Gastroesophageal sphincter (tissue), 4 donors: ENCODE results near the gene DISC1. TPM values are rescaled to one million over a fixed set of nuclear protein-coding genes. Genes with fewer than 3 reads are reported as not detected.

Experiments used
- ATAC-seq: fragments of 150-250 bp; one replicate; pipeline ENCODE4 v1.9.1; 2016; ENCODE audit warnings: mild to moderate bottlenecking, moderate library complexity
- H3K27ac ChIP-seq, 4 donors: fragments of 200-600 bp; sonication (generic) in 3 of 4; 1 replicate in 3 of 4; 2 replicates in 1 of 4; pipeline ENCODE4 v1.5.1; 2016 to 2019
- H3K27me3 ChIP-seq: fragments of 200-600 bp; sonication (generic); one replicate; pipeline ENCODE4 v1.5.1; 2019
- H3K36me3 ChIP-seq, 2 donors: fragments of 200-600 bp; sonication (generic); one replicate each; pipeline ENCODE4 v1.5.1; 2019; ENCODE audit warnings: control low read depth in 1 of 2
- H3K4me1 ChIP-seq, 3 donors: fragments of 200-600 bp; sonication (generic); 1 replicate in 2 of 3; 2 replicates in 1 of 3; pipeline ENCODE4 v1.5.1; 2016 to 2019; ENCODE audit warnings: control low read depth in 2 of 3
- H3K4me3 ChIP-seq, 2 donors: fragments of 200-600 bp; sonication (generic); one replicate each; pipeline ENCODE4 v1.5.1; 2019; ENCODE audit warnings: mild to moderate bottlenecking in 1 of 2, moderate library complexity in 1 of 2
- H3K9me3 ChIP-seq, 3 donors: fragments of 200-600 bp; sonication (generic); one replicate each; pipeline ENCODE4 v1.5.1; 2017 to 2019; ENCODE audit warnings: control low read depth in 2 of 3
- CTCF ChIP-seq, 4 experiments: fragments of 200-600 bp in 2 of 4; fragments of 450-650 bp in 2 of 4; sonication (generic) in 1 of 4; IDR thresholded peaks; one replicate each; pipeline ENCODE4 v1.5.1; 2017 to 2019; ENCODE audit warnings: antibody characterized with exemption in 4 of 4, mild to moderate bottlenecking in 2 of 4, moderate library complexity in 2 of 4
- EP300 ChIP-seq: sonication (generic); formaldehyde crosslinking; IDR thresholded peaks from one replicate; pipeline ENCODE4 v1.6.1; 2017; ENCODE audit warnings: antibody characterized with exemption, mild to moderate bottlenecking
- POLR2A ChIP-seq, 2 donors: fragments of 450-650 bp; IDR thresholded peaks; one replicate each; pipeline ENCODE4 v1.6.1; 2017; ENCODE audit warnings: antibody characterized with exemption in 2 of 2, mild to moderate bottlenecking in 2 of 2, moderate library complexity in 1 of 2
- POLR2AphosphoS5 ChIP-seq: sonication (generic); formaldehyde crosslinking; IDR thresholded peaks from one replicate; pipeline ENCODE4 v1.6.1; 2017; ENCODE audit warnings: antibody characterized with exemption
- WGBS, 2 donors: methylation state at CpG; one replicate each; pipeline ENCODE4 v1.1.5; 2018; ENCODE audit warnings: low coverage in 1 of 2; 5-methylcytosine and 5-hydroxymethylcytosine counted together
- total RNA-seq, 4 donors: library from RNA; depleted of rRNA; stranded (reverse); fragments of >200 nt; gene quantifications; one replicate each; pipeline ENCODE4 v1.1.0, GENCODE V29; 2016

Gene DISC1
- total RNA-seq, 4 donors from 2014 or later = 4.4 to 9.8 (median 6.8) TPM

DNA sequence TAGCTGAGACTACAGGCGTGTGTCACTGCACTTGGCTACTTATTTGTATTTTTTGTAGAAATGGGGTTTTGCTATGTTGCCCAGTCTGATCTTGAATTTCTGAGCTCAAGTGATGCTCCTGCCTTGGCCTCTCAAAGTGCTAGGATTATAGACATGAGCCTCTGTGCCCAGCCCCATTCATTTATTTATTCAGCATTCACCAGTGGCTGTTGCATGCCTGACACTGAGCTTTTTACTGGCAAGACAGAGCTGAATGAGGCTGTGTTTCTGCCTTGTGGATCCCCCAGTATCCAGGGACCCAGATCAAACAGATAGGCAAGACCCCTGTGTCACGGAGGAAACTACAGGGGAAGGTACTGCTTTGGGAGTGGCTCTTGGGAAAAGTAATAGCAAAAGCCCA lies 109.4 kb downstream of the DISC1 start:
- no peaks in the 10 kb centered on the region for H3K4me1 ChIP-seq
- H3K27me3 ChIP-seq = no peaks in the 10 kb centered on the region
- H3K36me3 ChIP-seq = no peaks in the 10 kb centered on the region

GRCh38 chr1:231736464-231736863 lies 109.9 kb downstream of the DISC1 start:
- Histone ChIP-seq H3K9me3 (no peaks in the 10 kb centered on the region), H3K27me3 (no peaks in the 10 kb centered on the region), H3K27ac (no peak overlapping the region), H3K4me3 (no peak overlapping the region), H3K36me3 (no peaks in the 10 kb centered on the region), H3K4me1 (no peaks in the 10 kb centered on the region)
- TF ChIP-seq POLR2AphosphoS5 (no peak), POLR2A (IDR thresholded peaks at IDR 0.05) (no peak), CTCF (IDR thresholded peaks at IDR 0.05) (no peak), EP300 (no peak)
- ATAC-seq = no peak

More for the DNA sequence above, 109.4 kb downstream of the DISC1 start:
- no peaks in the 10 kb centered on the region for H3K9me3 ChIP-seq
- 86 to 100% methylated on average over 1 to 2 of the region's 2 CpGs for WGBS, 2 donors
- no peak overlapping the region for H3K4me3 ChIP-seq
- H3K27ac ChIP-seq = no peak overlapping the region
- ATAC-seq = no peak
- TF ChIP-seq POLR2A (IDR thresholded peaks at IDR 0.05) (no peak), POLR2AphosphoS5 (no peak), CTCF (IDR thresholded peaks at IDR 0.05) (no peak), EP300 (no peak)

DNA sequence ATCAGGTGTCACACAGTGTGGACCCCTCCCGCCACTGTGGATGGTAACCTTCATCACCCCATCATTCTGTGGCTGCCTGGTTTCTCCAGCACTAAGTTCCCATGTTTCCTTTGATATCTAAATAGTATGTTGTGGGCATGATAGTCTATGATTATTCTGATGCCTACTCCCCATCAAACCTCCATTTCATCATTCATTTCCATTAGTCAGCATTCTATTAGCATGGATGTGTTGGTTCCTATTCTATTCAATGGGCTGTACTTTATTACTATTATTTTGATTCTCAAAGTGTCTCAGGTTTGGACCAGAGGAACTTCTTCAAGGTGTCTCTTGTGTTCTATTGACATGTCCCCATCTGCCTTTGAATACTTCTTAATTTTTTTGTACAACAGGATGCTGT lies 112.0 kb downstream of the DISC1 start:
- no peak for TF ChIP-seq EP300
- TF ChIP-seq CTCF (IDR thresholded peaks at IDR 0.05) = no peak
- TF ChIP-seq POLR2AphosphoS5 = no peak
- no peak for TF ChIP-seq POLR2A (IDR thresholded peaks at IDR 0.05)
- H3K4me1 ChIP-seq = no peaks in the 10 kb centered on the region
- 100% methylated on average over 1 of the region's 1 CpG; no CpG with 5 or more reads in 1 of the 2 donors for WGBS, 2 donors
- H3K4me3 ChIP-seq = no peak overlapping the region
- H3K9me3 ChIP-seq = no peaks in the 10 kb centered on the region
- no peak overlapping the region for H3K27ac ChIP-seq
- H3K27me3 ChIP-seq = no peaks in the 10 kb centered on the region
- ATAC-seq = no peak
- H3K36me3 ChIP-seq = no peaks in the 10 kb centered on the region

DNA sequence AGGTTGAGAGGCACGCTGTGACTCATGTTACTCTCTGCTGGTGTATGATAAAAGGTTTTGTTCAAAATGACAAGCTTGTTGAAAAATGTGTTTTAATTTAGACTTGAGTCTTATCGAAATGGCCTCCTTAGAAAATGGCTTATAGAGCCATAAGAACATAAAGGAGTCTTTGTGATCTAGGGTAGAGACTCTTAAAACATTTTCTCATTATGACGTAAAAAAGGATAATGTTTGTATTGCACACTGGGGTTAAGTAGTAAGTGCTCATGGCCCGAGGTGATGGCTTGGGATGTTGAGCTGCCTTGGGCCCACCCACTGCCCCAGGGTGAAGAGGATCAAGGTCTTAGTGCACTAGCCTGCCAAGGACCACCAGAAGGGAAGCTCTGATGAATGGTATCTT lies 117.4 kb downstream of the DISC1 start:
- WGBS, 2 donors = 78 to 94% methylated on average over 2 to 4 of the region's 4 CpGs
- no peak for ATAC-seq

More for the DNA sequence above, 117.4 kb downstream of the DISC1 start:
- Histone ChIP-seq H3K36me3 (no peaks in the 10 kb centered on the region), H3K4me1 (no peaks in the 10 kb centered on the region), H3K9me3 (no peaks in the 10 kb centered on the region), H3K27me3 (no peaks in the 10 kb centered on the region), H3K27ac (no peak overlapping the region), H3K4me3 (no peak overlapping the region)
- TF ChIP-seq CTCF (IDR thresholded peaks at IDR 0.05) (no peak), EP300 (no peak), POLR2AphosphoS5 (no peak), POLR2A (IDR thresholded peaks at IDR 0.05) (no peak)
